VCaP (cell line): ENCODE measurements around the gene MTX3.

Experiments
- H3K27ac ChIP-seq: fragments of 450-650 bp; 2 replicates; pipeline ENCODE4 v1.5.1; 2017
- CTCF ChIP-seq: fragments of 450-650 bp; conservative IDR thresholded peaks from 2 replicates; pipeline ENCODE4 v1.5.1; 2017; ENCODE audit warnings: mild to moderate bottlenecking, moderate library complexity

Gene MTX3

GRCh38 chr5:79999722-80000121 lies 8.7 kb upstream of the MTX3 start:
- no peak for TF ChIP-seq CTCF

GRCh38 chr5:79992891-79993657 lies 2.0 kb upstream of the MTX3 start:
- H3K27ac ChIP-seq = no peak overlapping the region
- no peak for TF ChIP-seq CTCF

More at GRCh38 chr5:79999722-80000121, 8.7 kb upstream of the MTX3 start:
- H3K27ac ChIP-seq = no peak overlapping the region

GRCh38 chr5:79990205-79990597 lies 861 bp downstream of the MTX3 start:
- no peak for TF ChIP-seq CTCF
- no peak overlapping the region for H3K27ac ChIP-seq

GRCh38 chr5:79986260-79986659 lies 4.8 kb downstream of the MTX3 start:
- no peak for TF ChIP-seq CTCF
- H3K27ac ChIP-seq = no peak overlapping the region

GRCh38 chr5:79985288-79985687 lies 5.8 kb downstream of the MTX3 start:
- no peak for TF ChIP-seq CTCF
- no peak overlapping the region for H3K27ac ChIP-seq

- TF ChIP-seq CTCF = no peak
- no peak overlapping the region for H3K27ac ChIP-seq
Observed at GRCh38 chr5:79984363-79984762, 6.7 kb downstream of the MTX3 start.

GRCh38 chr5:79983618-79984017 lies 7.4 kb downstream of the MTX3 start:
- no peak overlapping the region for H3K27ac ChIP-seq

More at GRCh38 chr5:79983618-79984017, 7.4 kb downstream of the MTX3 start:
- no peak for TF ChIP-seq CTCF
